T-helper 1 cell treated with Interleukin-12 subunit alpha and Interleukin-12 subunit beta and Interleukin-4 antibody, amounts not matched to agents 30 ng/mL and 1 ng/mL, for 36 hours (primary cell): ENCODE data around the gene COX5B. TPM values are rescaled to one million over a fixed set of nuclear protein-coding genes. Genes with fewer than 3 reads are reported as not detected.
"Not testable (repeated sequence)": the region's sequence is repeated elsewhere in the genome, so short reads cannot be mapped to it uniquely, and the experiment has no call there.

Experiments
- intact Hi-C: fragments of 100-400 bp; cut with micrococcal nuclease; formaldehyde crosslinking; loops from one replicate; pipeline ENCODE4 v1.15.1; 2024
- total RNA-seq: library from RNA; stranded (reverse); gene quantifications from 2 replicates; pipeline ENCODE4 v1.2.3, GENCODE V29; 2022

Gene COX5B, protein sequence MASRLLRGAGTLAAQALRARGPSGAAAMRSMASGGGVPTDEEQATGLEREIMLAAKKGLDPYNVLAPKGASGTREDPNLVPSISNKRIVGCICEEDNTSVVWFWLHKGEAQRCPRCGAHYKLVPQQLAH
- 200 and 209 TPM in 2 replicates for total RNA-seq

DNA sequence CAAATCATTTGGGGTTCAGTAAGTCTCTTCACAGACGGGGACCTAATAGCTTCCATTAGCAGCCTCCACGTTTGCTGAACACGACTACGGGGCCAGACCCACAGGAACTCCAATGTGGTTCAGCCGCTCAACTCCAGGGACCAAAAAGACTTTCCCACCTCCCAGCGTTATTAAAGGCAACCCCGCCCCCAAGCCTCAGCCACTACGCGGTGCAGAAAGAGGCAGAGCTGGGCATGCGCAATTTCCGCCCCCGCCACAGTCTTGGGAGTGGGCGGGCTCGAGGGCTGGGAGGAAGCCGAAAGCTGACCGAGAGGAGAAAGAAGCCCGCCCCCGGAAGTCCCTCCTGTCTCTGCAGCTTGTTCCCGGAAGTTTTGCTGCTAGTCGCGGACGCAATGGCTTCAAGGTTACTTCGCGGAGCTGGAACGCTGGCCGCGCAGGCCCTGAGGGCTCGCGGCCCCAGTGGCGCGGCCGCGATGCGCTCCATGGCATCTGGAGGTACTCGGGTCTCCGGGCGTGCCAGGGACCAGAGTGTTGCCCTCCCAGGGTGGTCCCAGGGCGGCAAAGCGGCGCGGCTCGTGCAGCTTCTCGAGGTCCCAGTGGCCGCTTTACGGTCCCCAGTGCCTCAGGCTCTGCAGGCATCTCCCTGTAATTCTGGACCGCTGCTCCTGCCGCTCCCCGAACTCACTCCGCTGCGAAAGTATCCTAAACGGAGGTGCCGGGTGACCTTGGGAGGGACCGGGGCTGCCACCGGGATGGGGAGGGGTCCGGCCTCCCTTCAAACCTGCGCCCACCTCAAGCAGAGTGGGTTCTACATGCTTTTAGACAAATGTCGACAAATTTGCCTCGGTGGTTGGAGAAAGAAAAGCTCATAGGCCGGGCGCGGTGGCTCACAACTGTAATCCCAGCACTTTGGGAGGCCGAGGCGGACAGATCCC is at the start of gene COX5B:
COX5B (plus strand) TSS at position 368 of the 935 bp plus-strand sequence; CDS start at position 393, 25 bp downstream.
- intact Hi-C loops: loop anchor here (1.0 to 5.0 kb wide), 10 partner anchors 18 to 1846 kb away; partner anchors contain the start of genes ACTR1B, EIF5B, MITD1 and MRPL30

DNA sequence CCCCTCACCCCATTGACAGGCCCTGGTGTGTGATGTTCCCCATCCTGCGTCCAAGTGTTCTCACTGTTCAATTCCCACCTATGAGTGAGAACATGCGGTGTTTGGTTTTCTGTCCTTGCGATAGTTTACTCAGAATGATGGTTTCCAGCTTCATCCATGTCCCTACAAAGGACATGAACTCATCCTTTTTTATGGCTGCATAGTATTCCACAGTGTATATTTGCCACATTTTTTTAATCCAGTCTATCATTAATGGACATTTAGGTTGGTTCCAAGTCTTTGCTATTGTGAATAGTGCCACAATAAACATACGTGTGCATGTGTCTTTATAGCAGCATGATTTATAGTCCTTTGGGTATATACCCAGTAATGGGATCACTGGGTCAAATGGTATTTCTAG is 49.7 kb upstream of the COX5B start:
- intact Hi-C loops: not testable (repeated sequence)

DNA sequence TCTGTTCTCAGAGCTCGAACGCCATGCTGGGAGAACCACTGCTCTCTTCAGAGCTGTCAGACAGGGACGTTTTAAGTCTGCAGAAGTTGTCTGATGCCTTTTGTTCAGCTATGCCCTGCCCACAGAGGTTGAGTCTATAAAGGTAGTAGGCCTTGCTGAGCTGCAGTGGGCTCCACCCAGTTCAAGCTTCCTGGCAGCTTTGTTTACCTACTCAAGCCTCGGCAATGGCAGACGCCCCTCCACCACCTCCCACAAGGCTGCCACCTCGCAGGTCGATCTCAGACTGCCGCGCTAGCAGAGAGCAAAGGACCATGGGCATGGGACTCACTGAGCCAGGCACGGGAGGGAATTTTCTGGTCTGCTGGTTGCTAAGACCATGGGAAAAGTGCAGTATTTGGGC is 44.3 kb upstream of the COX5B start:
- intact Hi-C loops: not testable (repeated sequence)

DNA sequence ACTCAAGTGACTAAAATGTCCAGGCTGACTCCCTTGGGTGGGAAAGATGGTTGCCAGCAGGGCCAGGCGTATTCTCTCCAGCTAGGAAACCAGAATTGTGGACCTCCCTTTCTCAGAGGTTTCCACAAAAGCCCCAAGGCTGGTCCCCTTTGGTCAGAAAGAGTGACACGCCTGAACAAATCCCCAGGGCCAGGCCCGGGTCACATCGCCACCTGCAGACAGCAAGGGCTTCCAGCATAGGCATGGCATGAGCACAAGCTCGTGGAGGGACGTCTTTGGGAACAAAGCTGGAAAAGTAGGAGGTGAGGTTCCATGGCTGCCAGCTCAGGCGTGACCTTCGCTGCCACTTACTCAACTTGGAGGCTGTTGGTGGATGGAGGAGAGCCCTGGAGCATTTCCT is 40.8 kb upstream of the COX5B start:
- intact Hi-C loops: not testable (repeated sequence)

DNA sequence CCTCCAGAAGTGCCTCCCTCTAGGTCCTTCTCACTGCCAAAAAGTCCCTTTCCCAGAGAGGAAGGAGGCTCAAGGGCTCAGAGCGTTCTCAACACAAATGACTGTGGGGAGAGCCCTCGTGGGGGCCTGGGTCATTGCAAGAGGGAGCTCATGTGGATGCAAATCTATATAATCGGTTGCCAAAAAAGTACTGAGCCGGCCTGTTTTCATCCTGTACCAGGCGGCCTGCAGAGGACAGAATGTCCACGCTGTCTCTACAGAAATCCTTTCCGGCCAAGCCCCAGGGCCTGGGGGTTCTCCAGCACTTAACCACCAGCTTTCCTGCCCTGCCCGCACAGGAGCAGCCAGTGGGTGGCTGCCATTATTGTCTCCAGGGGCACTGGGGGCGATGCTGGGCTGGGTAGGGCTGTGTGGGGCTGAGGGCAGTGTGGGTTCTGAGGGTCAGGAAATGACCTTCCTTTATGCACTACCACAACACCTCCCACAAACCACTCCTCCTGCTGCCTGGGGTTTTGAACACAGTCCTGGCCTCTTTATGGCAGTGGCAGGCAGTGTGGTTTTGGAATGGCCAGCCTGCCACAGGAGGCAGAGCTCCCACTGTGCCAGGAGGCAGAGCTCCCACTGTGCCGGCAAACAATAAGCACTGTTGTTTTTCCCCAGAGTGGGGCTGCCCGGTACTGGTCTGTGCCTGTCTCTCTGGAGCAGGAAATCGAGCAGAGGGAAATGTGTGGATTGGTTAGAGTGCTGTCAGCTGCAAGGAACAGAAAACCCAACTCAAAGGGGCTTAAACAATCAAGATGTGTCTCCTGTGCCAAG is 40.1 kb upstream of the COX5B start:
- intact Hi-C loops: not testable (repeated sequence)

DNA sequence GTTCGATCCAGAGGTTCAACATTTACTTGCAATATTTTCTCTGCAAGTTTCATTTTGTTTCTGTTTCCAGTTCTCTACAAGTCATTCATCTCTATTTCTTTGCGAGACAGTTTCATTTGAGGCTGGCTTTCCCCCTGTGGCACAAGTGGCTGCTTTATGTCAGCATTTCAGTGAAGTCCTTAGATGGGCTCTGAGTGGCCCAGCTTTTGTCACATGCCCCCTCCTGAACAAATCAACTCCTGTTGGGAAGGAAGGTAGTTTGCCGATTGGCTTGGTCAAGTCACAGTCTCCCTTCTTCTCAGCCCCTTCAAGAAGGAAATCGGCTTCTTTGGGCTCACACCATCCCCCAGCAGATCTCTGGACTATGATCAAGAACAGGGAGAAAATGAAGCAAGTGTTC is 37.1 kb upstream of the COX5B start:
- intact Hi-C loops: not testable (repeated sequence)

DNA sequence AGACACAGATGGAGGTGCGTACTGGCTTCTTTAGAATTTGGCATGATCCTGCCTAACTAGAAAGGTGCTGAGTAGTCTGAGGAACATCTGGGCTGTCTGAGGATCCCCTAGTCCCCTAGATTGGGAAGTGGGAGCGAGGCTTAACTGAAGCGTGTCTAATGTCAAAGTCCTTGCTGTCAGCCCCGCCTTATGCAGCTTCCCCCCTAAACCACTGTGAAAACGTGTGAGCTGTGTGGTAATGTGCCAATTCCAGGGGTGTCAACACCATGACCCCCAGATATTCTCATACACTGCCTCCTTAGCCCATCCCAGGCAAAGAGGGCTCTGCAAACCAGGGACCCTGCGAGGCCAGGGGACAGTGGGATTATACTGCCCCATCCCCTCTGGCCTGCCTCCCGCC is 34.0 kb upstream of the COX5B start:
- intact Hi-C loops: not testable (repeated sequence)

DNA sequence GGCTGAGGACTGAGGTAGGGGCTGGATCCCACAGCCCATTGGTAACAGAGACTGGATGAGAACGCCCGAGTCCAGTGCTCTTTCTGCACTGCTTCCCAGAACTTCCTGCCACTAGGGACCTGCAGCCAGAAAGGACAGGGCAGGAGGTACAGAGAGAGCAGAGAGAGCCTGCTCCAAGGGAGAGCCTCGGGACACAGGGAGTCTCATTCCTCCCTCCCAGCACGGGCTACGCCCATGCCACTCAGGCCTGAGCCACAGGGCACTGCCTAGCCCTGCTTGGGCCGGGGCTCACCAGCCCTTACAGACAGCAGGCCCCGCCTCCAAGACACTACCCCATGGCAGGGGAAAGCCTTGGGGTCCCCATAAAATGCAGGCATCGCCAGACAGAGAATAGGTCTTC is 30.1 kb upstream of the COX5B start:
- intact Hi-C loops: not testable (repeated sequence)

DNA sequence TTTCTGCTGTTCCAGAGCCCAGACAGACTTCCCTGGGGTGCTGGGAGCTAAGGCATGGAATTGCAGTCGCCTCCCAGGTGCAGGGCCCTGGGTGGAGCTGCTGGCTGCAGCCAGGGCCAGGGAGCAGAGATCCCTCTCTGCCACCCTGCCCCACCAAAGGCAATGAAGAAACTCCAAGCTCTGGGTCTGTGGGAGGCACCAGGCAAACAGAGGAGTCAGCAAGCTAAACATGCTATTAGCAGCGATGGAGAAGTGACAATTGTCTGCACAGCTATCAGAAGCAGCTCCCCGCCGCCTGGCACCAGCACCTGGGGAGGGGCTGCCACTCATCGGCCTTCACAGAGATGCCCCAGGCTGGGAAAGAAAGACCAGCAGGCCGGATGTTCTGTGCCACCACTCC is 28.0 kb upstream of the COX5B start:
- intact Hi-C loops: no loop called here

DNA sequence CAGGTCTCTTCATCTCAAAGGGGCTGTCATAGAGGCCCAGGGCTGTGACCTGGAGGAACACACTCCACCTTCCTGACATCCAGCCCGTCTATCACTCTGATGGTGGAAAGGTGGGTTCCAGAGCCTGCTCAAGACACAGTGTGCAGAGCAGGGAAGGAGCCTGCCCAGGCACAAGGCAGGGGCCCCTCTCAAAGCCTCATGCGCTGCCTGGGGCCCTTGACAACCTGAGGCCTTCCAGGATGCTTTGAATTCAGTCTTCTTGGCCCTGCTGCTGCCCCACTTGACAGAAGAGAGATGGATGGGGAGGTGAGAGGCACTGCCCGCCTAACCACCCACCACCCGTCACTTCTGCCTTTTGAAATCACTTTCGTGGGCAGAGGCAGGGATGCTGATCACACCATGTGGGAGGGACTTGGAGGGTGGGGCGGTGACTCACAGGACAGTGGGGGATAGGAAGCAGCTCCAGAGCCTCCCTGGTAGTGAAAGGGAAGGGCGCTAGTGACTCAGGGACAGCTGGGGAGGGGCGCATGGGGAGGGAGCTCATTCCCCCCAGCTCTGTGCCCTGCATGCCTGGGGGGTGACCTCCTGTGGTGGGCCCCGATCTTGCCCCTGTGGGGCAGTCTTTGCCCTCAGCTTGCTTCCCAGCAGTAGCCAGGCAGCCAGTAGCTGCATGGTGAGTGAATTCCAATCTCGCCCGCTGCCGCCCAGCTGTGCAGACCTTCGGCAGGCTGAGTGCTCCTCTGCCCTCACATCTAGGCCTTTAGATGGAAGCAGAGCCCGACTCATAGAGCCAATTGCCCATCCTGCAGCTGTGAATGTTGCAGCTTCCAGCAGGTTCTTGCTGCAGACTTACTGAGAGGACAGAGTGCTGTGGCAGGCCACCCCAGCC is 26.7 kb upstream of the COX5B start:
- intact Hi-C loops: not testable (repeated sequence)

DNA sequence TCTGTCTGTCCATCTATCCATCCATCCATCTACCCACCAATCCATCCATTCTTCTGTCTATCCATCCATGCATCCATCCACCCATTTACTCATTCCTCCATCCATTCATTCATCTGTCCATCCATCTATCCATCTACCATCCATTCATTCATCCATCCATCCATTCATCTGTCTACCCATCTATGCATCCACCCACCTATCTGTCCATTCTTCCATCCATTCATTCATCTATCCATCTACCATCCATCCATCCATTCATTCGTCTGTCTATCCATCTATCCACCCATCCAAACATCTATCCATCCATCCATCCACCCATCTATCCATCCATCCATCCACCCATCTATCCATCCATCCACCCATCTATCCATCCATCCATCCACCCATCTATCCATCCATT is 25.4 kb upstream of the COX5B start:
- intact Hi-C loops: not testable (repeated sequence)

DNA sequence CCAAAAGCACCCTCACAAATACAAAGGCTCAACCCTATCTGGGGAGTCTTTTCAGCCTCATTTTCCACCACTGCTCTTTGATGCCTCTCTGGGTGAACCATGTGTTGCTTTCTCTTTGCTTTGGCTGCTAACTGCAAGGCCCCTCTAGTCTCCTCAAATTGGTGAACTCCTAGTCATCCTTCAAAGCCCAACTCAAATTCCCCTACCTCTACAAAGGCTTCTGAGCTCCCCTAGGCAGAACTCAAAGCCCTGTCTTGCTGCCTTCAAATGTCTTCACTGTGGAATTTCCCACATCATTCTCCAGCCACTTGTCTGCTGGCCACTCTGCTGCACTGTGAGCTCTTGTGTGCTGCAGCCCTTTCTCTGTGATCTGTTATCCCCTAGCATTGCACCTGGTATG is 22.9 kb upstream of the COX5B start:
- intact Hi-C loops: not testable (repeated sequence)

DNA sequence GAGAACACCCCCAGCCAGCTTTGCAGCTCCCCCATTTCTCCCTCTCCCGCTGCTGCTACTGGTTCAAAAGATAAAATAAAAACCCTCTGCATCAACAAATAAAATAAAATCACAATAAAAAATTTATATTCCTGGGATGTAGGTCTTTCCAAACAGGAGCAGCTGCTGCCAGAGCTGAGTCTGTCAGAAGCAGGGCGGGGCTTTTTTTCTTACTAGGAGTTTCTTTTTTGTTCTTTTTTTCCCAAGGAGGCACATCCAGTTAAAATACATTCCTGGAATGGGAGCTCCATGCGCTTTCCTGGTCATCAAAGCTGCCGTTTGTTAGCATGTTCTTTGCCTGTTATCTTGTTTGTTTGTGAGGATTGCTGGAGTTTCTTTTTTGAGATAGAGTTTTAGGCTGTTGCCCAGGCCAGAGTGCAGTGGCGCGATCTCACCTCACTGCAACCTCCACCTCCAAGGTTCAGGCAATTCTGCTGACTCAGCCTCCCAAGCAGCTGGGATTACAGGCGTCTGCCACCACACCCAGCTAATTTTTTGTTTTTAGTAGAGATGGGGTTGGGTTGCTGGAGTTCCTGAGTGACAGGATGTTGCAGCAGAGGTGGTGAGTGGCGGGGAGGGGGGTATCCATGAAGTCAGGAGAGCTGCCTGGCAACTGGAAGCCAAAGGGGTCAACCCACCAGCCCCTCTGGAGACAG is 20.4 kb upstream of the COX5B start:
- intact Hi-C loops: not testable (repeated sequence)

DNA sequence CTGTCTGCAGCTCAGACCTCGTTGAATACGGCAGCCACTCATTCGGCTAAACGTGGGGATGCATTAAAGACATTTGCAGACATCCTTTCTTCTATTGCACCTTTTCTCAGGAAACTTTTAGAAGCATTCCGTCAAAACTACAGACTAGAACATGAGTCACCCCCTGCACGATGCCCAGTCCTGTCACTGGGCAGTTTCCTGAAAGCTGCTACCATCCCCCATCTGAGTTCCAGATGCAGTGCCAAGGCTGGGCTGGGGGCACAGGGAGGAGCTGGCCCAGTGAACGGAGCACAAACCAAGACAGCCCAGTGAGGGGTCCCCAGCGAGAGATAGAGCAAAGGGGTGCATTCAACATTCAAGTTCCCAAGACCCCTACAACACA is 19.8 kb upstream of the COX5B start:
- intact Hi-C loops: not testable (repeated sequence)

DNA sequence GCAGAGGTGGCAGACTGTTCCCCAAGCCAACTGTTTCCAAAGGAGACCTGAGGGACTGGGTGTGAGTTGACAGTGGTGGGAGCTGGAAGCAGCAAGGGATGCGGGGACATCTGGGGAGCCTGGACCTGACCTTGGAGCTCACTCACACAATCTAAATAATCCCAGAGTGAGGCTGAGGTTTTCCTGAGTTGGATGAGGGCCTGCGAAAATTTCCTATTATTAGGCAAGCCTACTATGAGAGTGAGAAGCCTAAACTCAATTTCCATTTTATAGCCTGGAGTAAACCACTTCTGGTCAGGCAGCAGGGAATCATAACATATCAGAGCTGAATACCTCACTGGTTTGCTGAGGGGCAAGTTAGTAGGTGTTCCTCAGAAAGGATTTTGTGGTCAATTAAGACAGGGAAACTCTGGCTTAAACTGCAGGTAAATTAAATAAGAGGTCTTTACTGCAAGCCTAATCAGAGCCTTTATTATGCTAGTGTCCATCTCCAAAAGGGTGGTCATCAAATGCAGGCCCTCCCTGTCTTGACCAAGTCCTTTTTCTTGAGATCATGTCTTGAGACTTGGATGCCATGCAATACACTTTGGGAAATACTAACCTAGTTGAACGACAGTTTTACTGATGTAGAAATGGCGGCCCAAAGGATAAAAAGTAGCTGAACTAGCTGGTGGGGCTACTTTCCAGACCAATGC is 1.7 kb upstream of the COX5B start:
- intact Hi-C loops: loop anchor here (2.0 kb wide), 1 partner anchor 1537 kb away; the partner anchor contains the start of genes MITD1 and MRPL30

DNA sequence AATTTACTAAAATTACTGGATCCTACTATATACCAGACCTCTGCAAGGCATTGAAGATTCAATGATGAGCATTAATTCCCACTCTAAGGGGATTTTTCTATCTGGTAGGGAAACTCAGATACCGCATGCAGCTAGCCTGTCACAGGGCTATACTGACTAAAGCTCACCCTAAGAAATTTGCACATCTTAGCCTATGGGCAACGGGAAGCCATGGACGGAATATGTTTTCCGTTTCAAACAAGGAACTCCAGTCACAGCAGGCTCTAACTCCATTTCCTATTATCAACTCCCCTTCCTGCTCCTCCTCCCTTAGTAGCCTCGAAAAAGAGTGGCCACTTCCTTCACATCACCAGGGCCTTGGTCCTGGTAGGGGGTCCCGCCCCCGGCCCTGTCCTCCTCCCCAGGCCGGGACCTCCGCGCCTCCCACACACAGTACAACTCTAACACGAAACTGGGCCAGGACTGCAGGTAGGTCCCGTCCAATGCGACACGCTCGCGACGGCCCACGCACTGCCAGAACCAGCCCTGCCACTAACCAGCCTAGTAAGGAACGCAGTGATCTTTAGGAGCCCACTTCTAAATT is 659 bp upstream of the COX5B start:
- intact Hi-C loops: loop anchor here (1.0 to 5.0 kb wide), 8 partner anchors 19 to 1847 kb away; partner anchors contain the start of genes ACTR1B, MITD1, MRPL30 and REV1

DNA sequence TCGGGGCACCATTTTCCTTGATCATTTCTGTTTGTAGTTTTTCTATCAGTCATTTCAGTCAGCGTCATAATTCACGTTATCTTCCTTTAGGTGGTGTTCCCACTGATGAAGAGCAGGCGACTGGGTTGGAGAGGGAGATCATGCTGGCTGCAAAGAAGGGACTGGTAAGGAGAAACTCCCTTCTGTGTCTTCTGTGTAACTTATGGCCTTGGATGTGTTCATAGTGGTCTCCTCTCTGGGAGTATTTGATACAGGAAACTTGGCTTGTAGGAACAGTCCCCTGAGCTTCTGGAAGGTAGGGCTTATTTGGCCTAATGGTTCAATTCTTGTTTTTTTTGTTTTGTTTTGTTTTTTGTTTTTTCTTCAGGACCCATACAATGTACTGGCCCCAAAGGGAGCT is 1.1 kb downstream of the COX5B start:
- intact Hi-C loops: loop anchor here (1.0 to 5.0 kb wide), 5 partner anchors 66 to 1845 kb away; partner anchors contain the start of genes EIF5B, REV1, TMEM131 and TXNDC9

DNA sequence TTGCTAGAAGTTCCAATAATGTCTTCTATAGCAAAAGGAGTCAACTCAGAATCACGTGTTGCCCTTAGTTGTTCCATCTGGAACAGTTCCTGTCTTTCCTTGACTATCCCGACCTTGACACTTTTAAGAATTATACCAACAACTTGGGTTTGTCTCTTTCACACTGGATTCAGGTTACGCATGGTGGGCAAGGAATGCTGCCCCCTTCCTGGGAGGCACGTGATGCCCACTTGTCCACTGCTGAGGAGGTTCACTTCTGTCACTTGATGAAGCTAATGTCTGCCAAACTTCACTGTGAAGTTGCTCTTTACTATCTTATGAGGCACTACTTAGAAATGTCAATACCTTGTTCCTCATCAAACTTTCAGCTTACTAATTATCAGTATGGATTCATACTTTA is 5.3 kb downstream of the COX5B start:
- intact Hi-C loops: no loop called here

DNA sequence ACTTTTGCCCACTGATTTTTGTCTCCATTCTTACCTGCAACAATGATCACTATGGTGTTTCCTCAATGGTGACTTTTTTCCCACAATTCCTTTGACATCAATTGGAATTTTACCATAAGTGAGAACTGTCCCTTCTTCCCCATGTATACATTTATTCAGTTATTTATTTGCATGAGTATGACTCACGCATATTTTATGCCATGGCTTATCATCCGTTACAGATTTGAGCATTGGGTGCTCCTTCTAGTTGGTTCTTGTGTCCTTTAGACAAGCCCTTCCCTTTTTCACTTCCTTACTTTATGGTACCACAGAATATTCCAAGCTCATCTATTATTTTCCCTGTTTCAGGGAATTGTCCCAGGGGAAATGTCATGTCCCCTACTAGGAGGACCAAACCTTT is 7.6 kb downstream of the COX5B start:
- intact Hi-C loops: no loop called here
